HG02852 (cell line): ENCODE measurements around the gene ARID3B.
A peak's percentile ranks its signal among the peaks of the same experiment; 100 is the strongest.

Experiments used
- ATAC-seq: cut with Tn5 transposase; IDR thresholded peaks from one replicate; pipeline ENCODE4 v1.9.1; 2021; ENCODE audit warnings: mild to moderate bottlenecking, moderate library complexity; ENCODE audit not compliant: unreplicated experiment

Gene ARID3B

GRCh38 chr15:74603026-74603788 is 62.2 kb downstream of the ARID3B start:
- ATAC-seq, result no peak

GRCh38 chr15:74603789-74604705 is 63.0 kb downstream of the ARID3B start:
- no peak for ATAC-seq

DNA sequence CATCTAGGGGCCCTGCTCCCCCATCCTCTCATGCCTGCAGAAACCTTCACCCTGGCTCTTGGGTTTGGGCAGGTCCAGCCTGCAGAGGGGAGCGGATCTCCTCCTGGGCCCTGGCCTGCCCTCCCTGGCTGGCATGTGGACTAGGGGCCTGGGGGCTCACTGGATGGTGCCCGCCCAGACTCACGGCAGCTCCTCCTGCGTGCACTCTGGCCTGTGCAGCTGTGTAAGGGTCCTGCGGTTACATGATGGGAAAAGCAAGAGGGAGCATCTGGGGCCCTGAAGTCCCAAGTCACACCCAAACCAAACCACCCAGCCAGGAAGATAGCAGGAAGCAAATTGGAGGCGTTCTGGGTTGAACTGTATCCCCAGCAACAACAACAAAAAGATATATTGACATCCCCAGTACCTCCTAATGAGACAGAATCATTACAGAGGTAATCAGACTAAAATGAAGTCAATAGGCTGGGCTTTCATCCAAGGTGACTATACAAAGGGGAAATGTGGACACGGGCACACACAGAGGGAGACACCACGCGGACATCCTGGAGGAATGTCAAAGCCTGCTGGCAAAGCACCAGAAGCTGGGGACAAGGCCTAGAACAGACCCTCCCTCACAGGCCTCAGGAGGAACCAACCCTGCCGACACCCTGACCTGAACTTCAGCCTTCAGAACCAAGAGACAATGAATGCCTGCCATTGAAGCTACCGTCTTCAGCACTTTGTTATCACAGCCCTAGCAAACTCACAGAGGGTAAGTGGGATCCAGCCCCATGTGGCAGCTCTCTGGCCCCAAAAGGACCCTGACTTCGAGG is 64.2 kb downstream of the ARID3B start:
- no peak for ATAC-seq

DNA sequence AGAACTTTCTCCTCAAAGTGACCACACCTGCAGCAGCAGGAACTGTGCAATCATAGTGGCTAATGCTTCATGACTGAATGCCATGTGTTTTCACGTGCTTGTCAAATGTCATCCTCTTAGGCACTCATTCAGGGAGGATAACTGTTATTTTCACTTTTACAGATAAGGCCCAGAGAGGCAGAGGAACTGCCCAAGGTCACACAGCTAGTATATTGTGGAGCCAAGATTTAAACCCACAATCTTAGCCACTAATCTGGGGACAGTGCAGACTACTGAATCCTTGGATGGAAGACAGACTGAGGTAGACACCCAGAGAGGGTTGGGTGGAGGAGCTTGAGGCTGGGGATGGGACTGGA is 64.8 kb downstream of the ARID3B start:
- ATAC-seq, result no peak

- ATAC-seq, result no peak
These were observed 67.8 kb downstream of the ARID3B start for GRCh38 chr15:74608786-74609185.

DNA sequence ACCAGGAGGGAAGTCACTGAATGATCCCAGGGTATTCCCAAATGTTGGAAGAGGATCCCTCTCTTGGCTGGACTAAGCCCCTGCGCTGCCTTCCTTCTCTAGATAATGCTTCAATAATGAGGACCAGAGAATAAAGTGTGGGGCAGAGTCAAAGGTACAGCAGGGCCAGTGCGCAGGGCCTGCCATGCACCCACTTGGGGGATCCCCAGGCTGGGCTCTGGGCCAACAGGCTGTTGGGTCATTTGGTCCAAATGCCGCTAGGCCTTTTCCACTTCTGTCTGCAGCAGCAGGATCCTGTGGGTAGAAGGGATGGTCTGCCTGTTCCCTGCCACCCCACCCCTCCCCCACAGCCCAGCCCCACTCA is 68.9 kb downstream of the ARID3B start:
- ATAC-seq, result no peak

GRCh38 chr15:74610302-74610951 is 69.4 kb downstream of the ARID3B start:
- ATAC-seq, result no peak

DNA sequence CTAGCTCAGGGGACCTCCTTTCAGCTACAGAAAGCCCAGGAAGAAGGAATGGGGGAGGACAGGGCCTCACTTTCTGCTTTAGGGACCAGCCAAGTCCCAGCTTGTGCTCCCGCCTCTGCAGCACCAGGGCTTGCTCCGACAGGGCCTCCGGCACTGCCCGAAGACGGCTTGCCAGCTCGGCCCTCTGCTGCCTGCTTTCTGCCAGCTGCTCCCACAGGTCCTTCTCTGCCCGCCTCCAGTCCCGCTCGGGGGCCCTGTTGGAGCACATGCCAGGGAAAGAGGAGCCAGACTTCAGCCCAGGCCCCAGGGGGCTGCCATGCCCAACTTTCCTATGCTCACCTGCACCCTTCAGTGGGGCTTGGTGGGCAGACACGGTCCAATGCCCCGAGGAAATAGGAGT is 70.3 kb downstream of the ARID3B start:
- no peak for ATAC-seq

- no peak for ATAC-seq
These were observed 70.8 kb downstream of the ARID3B start for GRCh38 chr15:74611834-74612233.

DNA sequence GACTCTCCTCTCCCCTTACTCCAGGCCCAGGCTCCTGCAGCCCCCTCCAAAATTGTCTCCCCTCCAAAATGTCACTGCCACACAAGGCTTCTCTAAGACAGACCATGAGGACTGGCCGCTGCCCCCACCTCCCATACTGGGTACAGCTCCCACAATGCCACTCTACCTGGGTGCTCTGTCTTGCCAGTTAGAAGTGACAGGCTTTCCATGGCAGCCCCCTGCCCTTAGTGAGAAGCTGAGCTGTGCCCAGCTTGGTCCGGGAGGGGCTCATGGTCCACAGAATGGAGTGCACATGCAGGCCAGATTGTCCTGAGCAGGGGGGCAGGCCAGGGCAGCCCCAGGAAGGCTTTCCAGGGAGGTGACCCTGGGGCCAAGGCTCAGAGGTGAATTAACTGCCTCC is 71.7 kb downstream of the ARID3B start:
- ATAC-seq, result no peak

GRCh38 chr15:74613089-74613952 is 72.3 kb downstream of the ARID3B start:
- ATAC-seq, result no peak

- ATAC-seq, result no peak
These were observed 73.1 kb downstream of the ARID3B start for GRCh38 chr15:74613953-74614743.

- ATAC-seq, result peak; percentile 42
These were observed 73.9 kb downstream of the ARID3B start for GRCh38 chr15:74614744-74615507.

- ATAC-seq, result peak; percentile 78
These were observed 74.7 kb downstream of the ARID3B start, which contains the start of gene CLK3 for GRCh38 chr15:74615508-74616365. Gene CLK3 (plus strand): TSS chr15:74615836. CDS start chr15:74619197, 3,361 bp downstream.

GRCh38 chr15:74616366-74616939 is 75.4 kb downstream of the ARID3B start:
- ATAC-seq, result no peak

GRCh38 chr15:74616996-74617395 is 76.0 kb downstream of the ARID3B start:
- no peak for ATAC-seq
